A549 (cell line): Measurements from ENCODE around the gene TBC1D21. TPM values are rescaled to one million over a fixed set of nuclear protein-coding genes. Genes with fewer than 3 reads are reported as not detected.

Experiments
- ATAC-seq, 2 experiments: fragments of 200-7000 bp in 1 of 2; fragments of >200 bp in 1 of 2; cut with Nextera tagmentation in 1 of 2; cut with Tn5 transposase in 1 of 2; 3 replicates each; pipeline versions ENCODE4 v1.8.0 to v1.9.1; 2018 to 2020; ENCODE audit warnings: mild to moderate bottlenecking in 1 of 2, moderate library complexity in 1 of 2
- CTCF ChIA-PET: fragments of 300-600 bp; sonication (Branson Sonifier 250); formaldehyde crosslinking; extraction: SDS; loops from one replicate; lab custom pipeline; 2021; ENCODE audit warnings: antibody characterized with exemption, inconsistent platforms; lab: Yijun Ruan, JAX
- POLR2A ChIA-PET: fragments of 350-600 bp; formaldehyde crosslinking; extraction: SDS; loops from one replicate; lab custom pipeline; 2021; ENCODE audit warnings: antibody characterized with exemption, inconsistent platforms; lab: Yijun Ruan, JAX
- DNase-seq, 2 experiments: peaks; one replicate each; pipeline versions ENCODE4 v3.0.0 to v3.0.0-alpha.2; 2011 to 2016; ENCODE audit warnings: low read depth in 1 of 2, low spot score in 1 of 2
- FAIRE-seq: peaks from 2 replicates; lab custom pipeline; 2011; peaks lifted over from hg19 to GRCh38; lab: Jason Lieb, UNC
- H3K27ac ChIP-seq, 2 experiments: fragments of >200 bp; sonication (Bioruptor Twin); formaldehyde crosslinking; 3 replicates each; pipeline ENCODE4 v1.5.1; 2016 to 2017
- H3K4me1 ChIP-seq: fragments of >200 bp; sonication (Bioruptor Twin); formaldehyde crosslinking; 3 replicates; pipeline ENCODE4 v1.6.1; 2016
- H3K4me2 ChIP-seq: fragments of >200 bp; sonication (Bioruptor Twin); formaldehyde crosslinking; 3 replicates; pipeline ENCODE4 v1.6.1; 2016
- H3K4me3 ChIP-seq: fragments of >200 bp; sonication (Bioruptor Twin); formaldehyde crosslinking; 3 replicates; pipeline ENCODE4 v1.5.1; 2016
- H3K9me3 ChIP-seq: fragments of >200 bp; sonication (Bioruptor Twin); formaldehyde crosslinking; 3 replicates; pipeline ENCODE4 v1.6.1; 2016
- BHLHE40 ChIP-seq: IDR thresholded peaks from 2 replicates; pipeline ENCODE4 v1.6.1; 2012; ENCODE audit warnings: low read depth, low read length, inconsistent platforms
- CBX2 ChIP-seq: fragments of 200-600 bp; sonication (generic); IDR thresholded peaks from 2 replicates; pipeline ENCODE4 v1.6.1; 2016; ENCODE audit warnings: low read depth, mild to moderate bottlenecking, borderline replicate concordance
- CBX8 ChIP-seq: fragments of 200-600 bp; sonication (generic); IDR thresholded peaks from 2 replicates; pipeline ENCODE4 v1.6.1; 2016
- CEBPB ChIP-seq, 2 experiments: fragments of >200 bp in 1 of 2; sonication (Bioruptor Twin) in 1 of 2; formaldehyde crosslinking in 1 of 2; IDR thresholded peaks; 2 replicates each; pipeline ENCODE4 v1.6.1; 2012 to 2016
- CHD2 ChIP-seq: fragments of 150-350 bp; IDR thresholded peaks from 2 replicates; pipeline ENCODE4 v1.6.1; 2014; ENCODE audit warnings: low read length; ENCODE audit not compliant: partially characterized antibody
- CHD4 ChIP-seq: fragments of 200-600 bp; sonication (generic); IDR thresholded peaks from 2 replicates; pipeline ENCODE4 v1.6.1; 2016; ENCODE audit warnings: antibody characterized with exemption, mild to moderate bottlenecking, borderline replicate concordance
- EHF ChIP-seq: fragments of 250-450 bp; sonication (Bioruptor Pico); IDR thresholded peaks from 2 replicates; pipeline ENCODE4 v1.5.0; 2020; ENCODE audit warnings: mild to moderate bottlenecking
- EHMT2 ChIP-seq: fragments of 200-600 bp; sonication (generic); IDR thresholded peaks from 2 replicates; pipeline ENCODE4 v1.6.1; 2016; ENCODE audit warnings: antibody characterized with exemption, low read depth, mild to moderate bottlenecking, moderate library complexity
- FOSB ChIP-seq: fragments of 250-450 bp; sonication (Bioruptor Pico); IDR thresholded peaks from 2 replicates; pipeline ENCODE4 v1.5.0; 2020; ENCODE audit warnings: mild to moderate bottlenecking, moderate library complexity
- FOSL2 ChIP-seq, 2 experiments: fragments of 450-650 bp in 1 of 2; fragments of >200 bp in 1 of 2; sonication (Bioruptor Twin) in 1 of 2; formaldehyde crosslinking; IDR thresholded peaks; 2 replicates each; pipeline versions ENCODE4 v1.5.0 to v1.6.1; 2016 to 2020; ENCODE audit warnings: mild to moderate bottlenecking in 1 of 2, moderate library complexity in 1 of 2
- GATA3 ChIP-seq: IDR thresholded peaks from 2 replicates; pipeline ENCODE4 v1.6.1; 2012; ENCODE audit warnings: borderline replicate concordance
- HDAC2 ChIP-seq: fragments of 200-600 bp; sonication (generic); IDR thresholded peaks from 2 replicates; pipeline ENCODE4 v1.6.1; 2016
- HOXB5 ChIP-seq: fragments of 250-450 bp; sonication (Bioruptor Pico); IDR thresholded peaks from 2 replicates; pipeline ENCODE4 v1.5.0; 2020; ENCODE audit warnings: mild to moderate bottlenecking, moderate library complexity
- JUN ChIP-seq, 2 experiments: fragments of >200 bp; sonication (Bioruptor Twin); formaldehyde crosslinking; IDR thresholded peaks; 2 replicates in 1 of 2; 3 replicates in 1 of 2; pipeline ENCODE4 v1.6.1; 2016 to 2017
- JUNB ChIP-seq: fragments of >200 bp; sonication (Bioruptor Twin); formaldehyde crosslinking; IDR thresholded peaks from 2 replicates; pipeline ENCODE4 v1.6.1; 2016
- KDM1A ChIP-seq: fragments of 200-600 bp; sonication (generic); IDR thresholded peaks from 2 replicates; pipeline ENCODE4 v1.6.1; 2016; ENCODE audit warnings: low read depth, mild to moderate bottlenecking
- KDM5A ChIP-seq: fragments of 200-600 bp; sonication (generic); IDR thresholded peaks from 2 replicates; pipeline ENCODE4 v1.6.1; 2016; ENCODE audit warnings: antibody characterized with exemption, mild to moderate bottlenecking
- MAFK ChIP-seq: fragments of 450-650 bp; IDR thresholded peaks from 2 replicates; pipeline ENCODE4 v1.6.1; 2014; ENCODE audit not compliant: partially characterized antibody
- MAZ ChIP-seq: fragments of 150-350 bp; IDR thresholded peaks from 2 replicates; pipeline ENCODE4 v1.6.1; 2014; ENCODE audit warnings: antibody characterized with exemption, low read depth, low read length, borderline replicate concordance
- MYC ChIP-seq: IDR thresholded peaks from 2 replicates; pipeline ENCODE4 v1.6.1; 2012; ENCODE audit warnings: mild to moderate bottlenecking, inconsistent platforms, low read length, improper control_type of control experiment, borderline replicate concordance
- NFE2L2 ChIP-seq: fragments of 150-350 bp; conservative IDR thresholded peaks from 2 replicates; pipeline ENCODE4 v1.6.1; 2014; ENCODE audit warnings: low read length
- NR3C1 ChIP-seq: fragments of >200 bp; sonication (Bioruptor Twin); formaldehyde crosslinking; IDR thresholded peaks from 3 replicates; pipeline ENCODE4 v1.6.1; 2017
- POLR2A ChIP-seq: IDR thresholded peaks from 2 replicates; pipeline ENCODE4 v1.6.1; 2012; ENCODE audit warnings: mild to moderate bottlenecking, low read length
- RARB ChIP-seq: fragments of 250-450 bp; sonication (Bioruptor Pico); IDR thresholded peaks from 2 replicates; pipeline ENCODE4 v1.8.0; 2021; ENCODE audit warnings: mild to moderate bottlenecking, moderate library complexity
- RFX5 ChIP-seq: fragments of 450-650 bp; IDR thresholded peaks from 2 replicates; pipeline ENCODE4 v1.7.1; 2014; ENCODE audit warnings: antibody characterized with exemption, mild to moderate bottlenecking, moderate library complexity
- SMC3 ChIP-seq: fragments of >200 bp; sonication (Bioruptor Twin); formaldehyde crosslinking; IDR thresholded peaks from 3 replicates; pipeline ENCODE4 v1.6.1; 2018; ENCODE audit warnings: inconsistent platforms
- WGBS: methylation state at CpG from one replicate; pipeline ENCODE4 v1.1.6; 2017; ENCODE audit errors: missing lambda C conversion rate; 5-methylcytosine and 5-hydroxymethylcytosine counted together
- polyA plus RNA-seq, 4 experiments: library from polyadenylated mRNA; depleted of rRNA in 3 of 4; stranded (reverse); fragments of >200 nt; fragmentation: RNase III in 1 of 4; extraction: RNeasy Plus Mini Kit Qiagen cat#74134 plus additional on column Dnase treatment in 1 of 4; gene quantifications; 2 replicates in 3 of 4; 3 replicates in 1 of 4; pipeline ENCODE4 v1.2.3, GENCODE V29; 2011 to 2017
- TF ChIP-seq, protein P1 (sequence below): fragments of 250-450 bp; sonication (Bioruptor Pico); IDR thresholded peaks from 2 replicates; pipeline ENCODE4 v1.5.0; 2021; ENCODE audit warnings: mild to moderate bottlenecking, moderate library complexity, borderline replicate concordance
- TF ChIP-seq, protein P2 (sequence below): fragments of 250-450 bp; sonication (Bioruptor Pico); IDR thresholded peaks from 2 replicates; pipeline ENCODE4 v1.5.0; 2020; ENCODE audit warnings: low read depth, mild to moderate bottlenecking, moderate library complexity
- TF ChIP-seq, protein P3 (sequence below): IDR thresholded peaks from 2 replicates; pipeline ENCODE4 v1.6.1; 2012
- TF ChIP-seq, protein P4 (sequence below): IDR thresholded peaks from 2 replicates; pipeline ENCODE4 v1.6.1; 2012

Gene TBC1D21
- polyA plus RNA-seq, 2 of the 4 experiments (the other 2 are of a cell fraction): not detected

DNA sequence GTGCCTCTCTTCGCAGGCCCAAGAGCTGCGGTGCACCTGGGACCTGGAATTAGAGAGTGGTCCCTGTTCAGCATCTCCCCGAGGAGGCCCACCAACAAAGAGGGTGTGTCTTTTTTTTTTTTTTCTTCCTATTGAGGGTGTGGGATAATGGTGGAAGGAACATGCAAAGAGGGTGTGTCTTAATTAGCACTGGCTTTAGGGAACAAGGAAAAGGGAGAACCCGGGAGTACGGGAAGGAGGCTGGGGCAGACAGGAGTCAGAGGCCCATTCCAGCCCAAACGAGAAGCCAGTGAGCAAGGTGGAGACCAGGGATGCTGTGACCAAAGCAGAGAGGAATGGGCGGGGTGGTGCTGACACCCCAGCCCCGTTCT, 52.5 kb downstream of the TBC1D21 start:
- WGBS: 93% methylated on average over 8 of the region's 8 CpGs
- POLR2A ChIA-PET: no interaction called here
- Histone ChIP-seq H3K4me2 (no peak overlapping the region), H3K4me1 (peaks cover 19% of the 10 kb centered on the region), H3K9me3 (no peaks in the 10 kb centered on the region), H3K27ac (no peak overlapping the region), H3K4me3 (no peak overlapping the region)
- DNase-seq: no peak
- CTCF ChIA-PET: interaction anchor here (2.3 kb wide), 1 partner anchor 19 kb away, joined by 8 read pairs; no protein-coding TSS in a partner anchor
- TF ChIP-seq SMC3 (no peak), EHF (CRISPR knock-in tag) (no peak), CEBPB (IDR thresholded peaks at IDR 0.05) (no peak), CBX8 (no peak), GATA3 (no peak), FOSL2 (IDR thresholded peaks at IDR 0.05) (no peak), FOSL2 (CRISPR knock-in tag; IDR thresholded peaks at IDR 0.05) (no peak), CHD2 (no peak), RARB (no peak)
- TF ChIP-seq, all 56 proteins: peak for 0
- no peak for ATAC-seq
- no peak for FAIRE-seq

DNA sequence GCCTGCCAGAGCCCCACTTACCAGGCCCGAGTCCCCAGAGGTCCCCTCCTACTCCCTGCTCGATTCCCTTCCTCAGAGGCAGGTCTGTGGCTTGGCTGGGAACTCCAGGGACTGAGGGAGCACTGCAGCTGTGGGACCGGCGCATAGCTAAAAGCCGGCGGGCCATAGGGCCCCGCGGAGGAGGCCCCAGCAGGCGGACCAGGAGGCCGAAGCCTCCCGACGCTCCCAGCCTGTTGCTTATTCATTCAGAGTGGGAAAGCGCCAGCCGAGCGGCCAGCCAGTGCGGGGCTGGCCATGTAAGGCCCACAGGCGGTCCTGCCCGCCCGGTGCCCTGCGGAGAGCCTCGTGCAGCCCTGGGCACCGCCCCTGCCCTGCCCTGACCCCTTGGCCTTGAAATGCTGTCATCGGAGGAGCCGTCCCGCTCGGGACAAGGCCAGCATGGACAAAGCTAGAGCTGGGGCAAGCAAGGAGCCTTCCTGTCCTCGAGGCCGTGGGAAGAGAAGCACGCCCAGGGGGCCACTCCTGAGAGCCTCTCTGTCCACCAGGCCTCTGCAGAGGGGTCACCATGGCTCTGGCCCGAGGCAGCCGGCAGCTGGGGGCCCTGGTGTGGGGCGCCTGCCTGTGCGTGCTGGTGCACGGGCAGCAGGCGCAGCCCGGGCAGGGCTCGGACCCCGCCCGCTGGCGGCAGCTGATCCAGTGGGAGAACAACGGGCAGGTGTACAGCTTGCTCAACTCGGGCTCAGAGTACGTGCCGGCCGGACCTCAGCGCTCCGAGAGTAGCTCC, 53.0 kb downstream of the TBC1D21 start, which contains the start of gene LOXL1:
Gene LOXL1 (plus strand): TSS at position 244 of the 784 bp plus-strand sequence. CDS start 322 bp downstream, at position 566.
- H3K9me3 ChIP-seq: no peaks in the 10 kb centered on the region
- CTCF ChIA-PET: interaction anchor here (1.1 to 2.4 kb wide), 6 partner anchors 9 to 226 kb away, joined by 3 to 8 read pairs (median 6); no protein-coding TSS in a partner anchor
- ATAC-seq: no peak
- H3K4me3 ChIP-seq: peak within 1 kb of the TSS; percentile 53
- peak within 1 kb of the TSS; percentile 85 for H3K4me2 ChIP-seq
- no peak for DNase-seq
- WGBS: 93% methylated on average over 24 of the region's 47 CpGs
- no peak for FAIRE-seq
- H3K4me1 ChIP-seq: peaks cover 19% of the 10 kb centered on the region
- H3K27ac ChIP-seq: peak within 1 kb of the TSS; percentile 75 to 86
- POLR2A ChIA-PET: no interaction called here
- TF ChIP-seq CHD4: no peak
- no peak for TF ChIP-seq HDAC2
- no peak for TF ChIP-seq MAFK
- TF ChIP-seq FOSB: no peak
- TF ChIP-seq RFX5: no peak
- TF ChIP-seq FOSL2 (IDR thresholded peaks at IDR 0.05): no peak
- TF ChIP-seq FOSL2 (CRISPR knock-in tag; IDR thresholded peaks at IDR 0.05): no peak
- TF ChIP-seq NR3C1: no peak
- TF ChIP-seq MYC: no peak
- TF ChIP-seq CEBPB (IDR thresholded peaks at IDR 0.05): no peak
- no peak for TF ChIP-seq KDM1A
- TF ChIP-seq SMC3: no peak
- TF ChIP-seq POLR2A: no peak
- TF ChIP-seq MAZ: no peak
- TF ChIP-seq, protein P1, sequence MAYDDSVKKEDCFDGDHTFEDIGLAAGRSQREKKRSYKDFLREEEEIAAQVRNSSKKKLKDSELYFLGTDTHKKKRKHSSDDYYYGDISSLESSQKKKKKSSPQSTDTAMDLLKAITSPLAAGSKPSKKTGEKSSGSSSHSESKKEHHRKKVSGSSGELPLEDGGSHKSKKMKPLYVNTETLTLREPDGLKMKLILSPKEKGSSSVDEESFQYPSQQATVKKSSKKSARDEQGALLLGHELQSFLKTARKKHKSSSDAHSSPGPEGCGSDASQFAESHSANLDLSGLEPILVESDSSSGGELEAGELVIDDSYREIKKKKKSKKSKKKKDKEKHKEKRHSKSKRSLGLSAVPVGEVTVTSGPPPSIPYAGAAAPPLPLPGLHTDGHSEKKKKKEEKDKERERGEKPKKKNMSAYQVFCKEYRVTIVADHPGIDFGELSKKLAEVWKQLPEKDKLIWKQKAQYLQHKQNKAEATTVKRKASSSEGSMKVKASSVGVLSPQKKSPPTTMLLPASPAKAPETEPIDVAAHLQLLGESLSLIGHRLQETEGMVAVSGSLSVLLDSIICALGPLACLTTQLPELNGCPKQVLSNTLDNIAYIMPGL (CRISPR knock-in tag): no peak
- TF ChIP-seq JUNB: no peak
- no peak for TF ChIP-seq EHMT2
- TF ChIP-seq, all 56 proteins: peak for 0

DNA sequence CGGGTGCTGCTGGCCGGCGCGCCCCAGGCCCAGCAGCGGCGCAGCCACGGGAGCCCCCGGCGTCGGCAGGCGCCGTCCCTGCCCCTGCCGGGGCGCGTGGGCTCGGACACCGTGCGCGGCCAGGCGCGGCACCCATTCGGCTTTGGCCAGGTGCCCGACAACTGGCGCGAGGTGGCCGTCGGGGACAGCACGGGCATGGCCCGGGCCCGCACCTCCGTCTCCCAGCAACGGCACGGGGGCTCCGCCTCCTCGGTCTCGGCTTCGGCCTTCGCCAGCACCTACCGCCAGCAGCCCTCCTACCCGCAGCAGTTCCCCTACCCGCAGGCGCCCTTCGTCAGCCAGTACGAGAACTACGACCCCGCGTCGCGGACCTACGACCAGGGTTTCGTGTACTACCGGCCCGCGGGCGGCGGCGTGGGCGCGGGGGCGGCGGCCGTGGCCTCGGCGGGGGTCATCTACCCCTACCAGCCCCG, 53.7 kb downstream of the TBC1D21 start:
- ChIA-PET POLR2A (no interaction called here), CTCF (interaction anchor here (0.8 to 2.4 kb wide), 17 partner anchors 10 to 227 kb away, joined by 3 to 8 read pairs (median 5); no protein-coding TSS in a partner anchor)
- WGBS: 94% methylated on average over 7 of the region's 65 CpGs
- peaks cover 19% of the 10 kb centered on the region for H3K4me1 ChIP-seq
- no peaks in the 10 kb centered on the region for H3K9me3 ChIP-seq
- H3K27ac ChIP-seq: peak overlapping the region; percentile 75 to 86
- DNase-seq (no peak), ATAC-seq (no peak), FAIRE-seq (no peak)
- peak overlapping the region; percentile 53 for H3K4me3 ChIP-seq
- no peak for TF ChIP-seq BHLHE40
- TF ChIP-seq, protein P2, sequence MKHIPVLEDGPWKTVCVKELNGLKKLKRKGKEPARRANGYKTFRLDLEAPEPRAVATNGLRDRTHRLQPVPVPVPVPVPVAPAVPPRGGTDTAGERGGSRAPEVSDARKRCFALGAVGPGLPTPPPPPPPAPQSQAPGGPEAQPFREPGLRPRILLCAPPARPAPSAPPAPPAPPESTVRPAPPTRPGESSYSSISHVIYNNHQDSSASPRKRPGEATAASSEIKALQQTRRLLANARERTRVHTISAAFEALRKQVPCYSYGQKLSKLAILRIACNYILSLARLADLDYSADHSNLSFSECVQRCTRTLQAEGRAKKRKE: no peak
- no peak for TF ChIP-seq HOXB5 (CRISPR knock-in tag)
- no peak for TF ChIP-seq KDM1A
- no peak for TF ChIP-seq CEBPB (IDR thresholded peaks at IDR 0.05)
- TF ChIP-seq JUN (IDR thresholded peaks at IDR 0.05): no peak
- TF ChIP-seq CBX8: no peak
- no peak for TF ChIP-seq FOSB
- no peak for TF ChIP-seq NR3C1
- TF ChIP-seq, protein P3, sequence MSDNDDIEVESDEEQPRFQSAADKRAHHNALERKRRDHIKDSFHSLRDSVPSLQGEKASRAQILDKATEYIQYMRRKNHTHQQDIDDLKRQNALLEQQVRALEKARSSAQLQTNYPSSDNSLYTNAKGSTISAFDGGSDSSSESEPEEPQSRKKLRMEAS: no peak
- TF ChIP-seq CBX2: no peak
- no peak for TF ChIP-seq MAZ
- no peak for TF ChIP-seq NFE2L2
- TF ChIP-seq, protein P4, sequence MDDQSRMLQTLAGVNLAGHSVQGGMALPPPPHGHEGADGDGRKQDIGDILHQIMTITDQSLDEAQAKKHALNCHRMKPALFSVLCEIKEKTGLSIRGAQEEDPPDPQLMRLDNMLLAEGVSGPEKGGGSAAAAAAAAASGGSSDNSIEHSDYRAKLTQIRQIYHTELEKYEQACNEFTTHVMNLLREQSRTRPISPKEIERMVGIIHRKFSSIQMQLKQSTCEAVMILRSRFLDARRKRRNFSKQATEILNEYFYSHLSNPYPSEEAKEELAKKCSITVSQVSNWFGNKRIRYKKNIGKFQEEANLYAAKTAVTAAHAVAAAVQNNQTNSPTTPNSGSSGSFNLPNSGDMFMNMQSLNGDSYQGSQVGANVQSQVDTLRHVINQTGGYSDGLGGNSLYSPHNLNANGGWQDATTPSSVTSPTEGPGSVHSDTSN: no peak
- TF ChIP-seq KDM5A: no peak
- TF ChIP-seq, all 56 proteins: peak for 0
- H3K4me2 ChIP-seq: peak overlapping the region; percentile 85
